ENCODE results near the gene STUB1. TPM values are rescaled to one million over a fixed set of nuclear protein-coding genes. Genes with fewer than 3 reads are reported as not detected.

Gene STUB1
- total RNA-seq, 2 donors from 2014 or later = 135 to 186 TPM

DNA sequence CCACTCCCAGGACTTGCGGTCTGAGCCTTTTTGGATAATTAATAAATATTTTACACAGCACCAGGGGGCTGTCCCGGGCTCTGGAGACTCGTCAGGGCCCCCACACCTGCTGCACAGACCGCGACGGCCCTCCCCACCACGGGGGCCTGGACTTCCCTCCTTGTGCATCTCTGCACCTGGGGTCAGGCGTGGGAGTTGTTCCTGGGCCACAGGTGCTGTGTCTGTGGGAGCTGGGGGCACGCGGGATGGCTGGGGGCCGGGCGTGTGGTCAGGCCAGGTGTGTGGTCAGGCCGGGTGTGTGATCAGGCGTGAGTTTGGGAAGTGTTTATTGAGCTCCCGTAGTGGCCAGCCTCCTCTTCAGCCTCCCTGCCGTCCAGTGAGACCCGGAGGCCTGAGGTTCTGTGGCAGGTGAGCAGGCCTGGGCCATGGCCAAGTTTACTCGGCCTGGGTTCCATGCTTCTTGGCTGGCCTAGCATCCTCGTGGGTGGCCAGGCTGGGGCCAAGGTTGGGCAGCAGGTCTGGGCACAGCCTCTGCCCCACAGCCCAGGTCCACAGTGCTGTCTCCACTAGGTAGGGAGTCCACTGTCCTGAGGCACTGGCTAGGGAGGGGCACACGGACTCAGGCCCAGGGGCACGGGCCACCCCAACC is 1.9 kb upstream of the STUB1 start:
- TF ChIP-seq, protein P1, sequence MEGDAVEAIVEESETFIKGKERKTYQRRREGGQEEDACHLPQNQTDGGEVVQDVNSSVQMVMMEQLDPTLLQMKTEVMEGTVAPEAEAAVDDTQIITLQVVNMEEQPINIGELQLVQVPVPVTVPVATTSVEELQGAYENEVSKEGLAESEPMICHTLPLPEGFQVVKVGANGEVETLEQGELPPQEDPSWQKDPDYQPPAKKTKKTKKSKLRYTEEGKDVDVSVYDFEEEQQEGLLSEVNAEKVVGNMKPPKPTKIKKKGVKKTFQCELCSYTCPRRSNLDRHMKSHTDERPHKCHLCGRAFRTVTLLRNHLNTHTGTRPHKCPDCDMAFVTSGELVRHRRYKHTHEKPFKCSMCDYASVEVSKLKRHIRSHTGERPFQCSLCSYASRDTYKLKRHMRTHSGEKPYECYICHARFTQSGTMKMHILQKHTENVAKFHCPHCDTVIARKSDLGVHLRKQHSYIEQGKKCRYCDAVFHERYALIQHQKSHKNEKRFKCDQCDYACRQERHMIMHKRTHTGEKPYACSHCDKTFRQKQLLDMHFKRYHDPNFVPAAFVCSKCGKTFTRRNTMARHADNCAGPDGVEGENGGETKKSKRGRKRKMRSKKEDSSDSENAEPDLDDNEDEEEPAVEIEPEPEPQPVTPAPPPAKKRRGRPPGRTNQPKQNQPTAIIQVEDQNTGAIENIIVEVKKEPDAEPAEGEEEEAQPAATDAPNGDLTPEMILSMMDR (IDR thresholded peaks at IDR 0.05) = no peak
- H3K27me3 ChIP-seq = no peaks in the 10 kb centered on the region
- H3K36me3 ChIP-seq = peaks cover 23% of the 10 kb centered on the region
- H3K4me3 ChIP-seq = no peak overlapping the region
- H3K4me1 ChIP-seq = peaks cover 0 to 58% of the 10 kb centered on the region in 2 donors
- no peaks in the 10 kb centered on the region for H3K9me3 ChIP-seq
- H3K27ac ChIP-seq = no peak overlapping the region
- DNase-seq (ENCODE audit: low spot score) = no peak

DNA sequence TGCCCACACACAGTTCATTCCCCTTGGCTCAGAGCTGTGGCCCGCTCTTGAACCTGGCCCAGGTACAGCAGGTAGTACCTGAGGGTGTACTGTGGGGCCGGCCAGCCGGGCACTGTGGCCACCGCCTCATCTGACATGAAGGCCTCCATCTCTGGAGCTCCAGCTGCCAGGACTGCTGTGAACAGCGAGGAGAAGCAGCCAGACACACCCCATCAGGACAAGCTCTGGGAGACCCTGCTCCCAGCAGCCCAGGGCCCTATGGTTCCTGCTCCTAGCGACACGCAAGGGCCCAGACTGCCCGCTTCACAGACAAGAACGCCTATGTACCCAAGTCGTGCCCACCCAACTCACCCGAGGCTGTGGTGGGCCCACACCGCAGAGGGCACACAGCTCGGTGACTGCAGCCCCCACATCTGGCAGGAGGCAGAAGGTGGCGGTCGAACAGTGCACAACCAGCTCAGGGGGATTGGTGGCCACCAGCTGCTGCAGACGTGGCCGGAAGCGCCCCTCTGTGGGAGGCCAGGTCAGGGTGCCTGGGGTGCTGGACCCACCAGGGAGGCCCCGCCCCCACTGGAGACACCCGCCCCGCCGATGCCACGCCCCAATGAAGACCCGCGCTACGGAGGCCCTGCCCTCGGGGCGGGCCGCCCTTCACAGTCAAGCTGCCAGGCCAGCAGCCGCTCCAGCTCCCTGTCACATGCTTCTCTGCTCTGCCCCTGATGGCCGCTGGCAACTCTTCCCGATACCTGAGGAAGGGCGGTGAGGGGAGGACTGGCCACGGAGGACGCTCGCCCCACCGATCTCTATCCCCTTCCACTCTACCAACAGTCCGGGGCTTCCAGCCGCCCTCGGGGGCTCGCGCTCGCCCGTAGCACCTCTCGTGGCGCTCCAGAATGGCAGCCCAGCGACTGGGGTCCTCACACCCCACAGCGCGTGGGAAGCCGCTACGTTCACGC is 1.1 kb upstream of the STUB1 start:
- DNase-seq (ENCODE audit: low spot score) = peak; percentile 74
- Histone ChIP-seq H3K36me3 (peaks cover 20% of the 10 kb centered on the region), H3K9me3 (no peaks in the 10 kb centered on the region), H3K4me1 (peaks cover 0 to 63% of the 10 kb centered on the region in 2 donors), H3K27me3 (no peaks in the 10 kb centered on the region), H3K27ac (peak overlapping the region; percentile 95 to 99), H3K4me3 (peak overlapping the region; percentile 44 to 82)
- TF ChIP-seq, protein P1 (IDR thresholded peaks at IDR 0.05) = no peak

DNA sequence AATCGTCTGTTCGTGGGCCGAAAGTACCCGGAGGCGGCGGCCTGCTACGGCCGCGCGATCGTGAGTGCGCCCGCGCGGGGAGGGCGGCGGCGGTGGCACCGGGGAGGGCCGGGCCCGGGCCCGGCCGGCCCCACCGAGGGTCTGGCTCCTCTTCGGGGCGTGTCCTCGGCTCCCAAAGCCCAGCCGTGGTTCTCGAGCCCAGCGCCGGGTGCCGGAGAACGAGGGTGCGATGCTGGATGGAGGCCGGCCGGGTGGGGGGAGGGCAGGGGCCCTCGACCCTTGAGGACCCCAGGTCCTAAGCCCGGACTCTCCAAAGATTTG is 375 bp downstream of the STUB1 start:
- DNase-seq (ENCODE audit: low spot score) = no peak
- H3K9me3 ChIP-seq = no peaks in the 10 kb centered on the region
- peaks cover 0 to 62% of the 10 kb centered on the region in 2 donors for H3K4me1 ChIP-seq
- TF ChIP-seq, protein P1 (IDR thresholded peaks at IDR 0.05) = no peak
- peaks cover 20% of the 10 kb centered on the region for H3K36me3 ChIP-seq
- no peaks in the 10 kb centered on the region for H3K27me3 ChIP-seq
- peak overlapping the region; percentile 82 to 88 for H3K4me3 ChIP-seq
- H3K27ac ChIP-seq = peak overlapping the region; percentile 95 to 99

DNA sequence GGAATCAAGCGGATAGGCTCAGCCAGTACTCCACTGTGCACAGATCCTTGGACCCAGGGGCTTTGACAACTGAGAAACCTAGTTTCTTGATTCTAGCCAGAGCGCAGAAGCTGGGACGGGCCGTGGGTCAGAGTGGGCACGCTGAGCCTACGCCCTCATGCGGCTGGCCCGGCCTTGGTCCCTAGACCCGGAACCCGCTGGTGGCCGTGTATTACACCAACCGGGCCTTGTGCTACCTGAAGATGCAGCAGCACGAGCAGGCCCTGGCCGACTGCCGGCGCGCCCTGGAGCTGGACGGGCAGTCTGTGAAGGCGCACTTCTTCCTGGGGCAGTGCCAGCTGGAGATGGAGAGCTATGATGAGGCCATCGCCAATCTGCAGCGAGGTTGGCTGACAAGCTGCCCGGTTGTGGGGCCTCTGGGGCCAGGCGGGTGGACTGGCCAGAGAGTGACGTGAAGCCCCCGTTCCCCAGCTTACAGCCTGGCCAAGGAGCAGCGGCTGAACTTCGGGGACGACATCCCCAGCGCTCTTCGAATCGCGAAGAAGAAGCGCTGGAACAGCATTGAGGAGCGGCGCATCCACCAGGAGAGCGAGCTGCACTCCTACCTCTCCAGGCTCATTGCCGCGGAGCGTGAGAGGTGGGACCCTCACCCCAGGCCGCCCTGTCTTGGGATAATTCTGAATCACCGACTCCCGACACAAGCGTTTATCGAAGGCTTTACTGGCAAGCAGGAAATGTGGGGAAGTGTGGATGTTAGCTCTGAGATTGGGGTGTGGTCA is 946 bp downstream of the STUB1 start:
- Histone ChIP-seq H3K27me3 (no peaks in the 10 kb centered on the region), H3K4me3 (peak overlapping the region; percentile 82 to 88), H3K4me1 (peaks cover 0 to 62% of the 10 kb centered on the region in 2 donors), H3K9me3 (no peaks in the 10 kb centered on the region), H3K36me3 (peaks cover 20% of the 10 kb centered on the region), H3K27ac (peak overlapping the region; percentile 95 to 99)
- TF ChIP-seq, protein P1 (IDR thresholded peaks at IDR 0.05) = no peak
- DNase-seq (ENCODE audit: low spot score) = no peak

DNA sequence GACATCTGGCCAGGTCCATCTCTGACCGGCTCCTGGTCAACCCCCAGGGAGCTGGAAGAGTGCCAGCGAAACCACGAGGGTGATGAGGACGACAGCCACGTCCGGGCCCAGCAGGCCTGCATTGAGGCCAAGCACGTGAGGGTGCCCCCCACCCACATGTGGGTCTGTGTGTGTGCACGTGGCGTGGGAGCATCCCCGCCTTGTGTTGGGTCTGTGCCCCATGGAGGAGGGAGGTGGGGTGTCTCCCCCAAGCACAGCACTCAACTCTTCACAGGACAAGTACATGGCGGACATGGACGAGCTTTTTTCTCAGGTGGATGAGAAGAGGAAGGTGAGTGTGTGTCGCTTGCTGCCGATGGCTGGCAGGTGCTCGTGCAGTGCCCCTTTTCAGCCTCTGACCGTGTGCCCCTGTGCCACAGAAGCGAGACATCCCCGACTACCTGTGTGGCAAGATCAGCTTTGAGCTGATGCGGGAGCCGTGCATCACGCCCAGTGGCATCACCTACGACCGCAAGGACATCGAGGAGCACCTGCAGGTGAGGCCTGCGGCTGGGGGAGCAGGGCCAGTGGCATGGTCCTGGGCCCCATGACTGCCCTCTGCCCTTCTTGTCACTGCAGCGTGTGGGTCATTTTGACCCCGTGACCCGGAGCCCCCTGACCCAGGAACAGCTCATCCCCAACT is 1.7 kb downstream of the STUB1 start:
- Histone ChIP-seq H3K4me3 (peak overlapping the region in 1 of 2 donors; percentile 82), H3K36me3 (peaks cover 24% of the 10 kb centered on the region), H3K4me1 (peaks cover 0 to 59% of the 10 kb centered on the region in 2 donors), H3K27me3 (no peaks in the 10 kb centered on the region), H3K9me3 (no peaks in the 10 kb centered on the region), H3K27ac (no peak overlapping the region)
- TF ChIP-seq, protein P1 (IDR thresholded peaks at IDR 0.05) = no peak
- no peak for DNase-seq (ENCODE audit: low spot score)

Measured in right atrium auricular region (tissue), 2 donors.